GM21619 (cell line): ENCODE data around the gene PARD6B.
"Not testable (repeated sequence)": the region's sequence is repeated elsewhere in the genome, so short reads cannot be mapped to it uniquely, and the experiment has no call there.

Experiments used
- ATAC-seq: cut with Tn5 transposase; IDR thresholded peaks from one replicate; pipeline ENCODE4 v1.9.1; 2021; ENCODE audit not compliant: unreplicated experiment

Gene PARD6B

GRCh38 chr20:50731055-50731929 lies at the start of gene PARD6B:
PARD6B (plus strand) TSS chr20:50731580; CDS start chr20:50731787, 207 bp downstream.
- ATAC-seq: peak; percentile 83

- no peak for ATAC-seq
Measured at GRCh38 chr20:50682065-50682464, 49.3 kb upstream of the PARD6B start.

GRCh38 chr20:50682947-50683530 lies 48.3 kb upstream of the PARD6B start:
- no peak for ATAC-seq

GRCh38 chr20:50683570-50683969 lies 47.8 kb upstream of the PARD6B start:
- ATAC-seq: no peak

- ATAC-seq: no peak
Measured at GRCh38 chr20:50686821-50687220, 44.6 kb upstream of the PARD6B start.

- no peak for ATAC-seq
Measured at GRCh38 chr20:50688256-50688975, 43.0 kb upstream of the PARD6B start.

- no peak for ATAC-seq
Measured at GRCh38 chr20:50689864-50690649, 41.3 kb upstream of the PARD6B start.

- no peak for ATAC-seq
Measured at GRCh38 chr20:50690650-50691572, 40.5 kb upstream of the PARD6B start, which contains the start of gene RIPOR3. RIPOR3 (minus strand) TSS chr20:50691542; CDS start chr20:50691128, 414 bp downstream.

- ATAC-seq: no peak
Measured at GRCh38 chr20:50691573-50692551, 39.5 kb upstream of the PARD6B start.

GRCh38 chr20:50692552-50692933 lies 38.8 kb upstream of the PARD6B start:
- ATAC-seq: no peak

GRCh38 chr20:50693001-50693400 lies 38.4 kb upstream of the PARD6B start:
- ATAC-seq: no peak

- no peak for ATAC-seq
Measured at GRCh38 chr20:50694379-50695134, 36.8 kb upstream of the PARD6B start.

GRCh38 chr20:50695135-50695872 lies 36.1 kb upstream of the PARD6B start:
- ATAC-seq: no peak

GRCh38 chr20:50698255-50698654 lies 33.1 kb upstream of the PARD6B start:
- not testable (repeated sequence) for ATAC-seq

GRCh38 chr20:50699688-50700087 lies 31.7 kb upstream of the PARD6B start:
- ATAC-seq: no peak

- ATAC-seq: no peak
Measured at GRCh38 chr20:50701041-50701963, 30.1 kb upstream of the PARD6B start.
